ENCODE measurements around the gene DNAH17. TPM values are rescaled to one million over a fixed set of nuclear protein-coding genes. Genes with fewer than 3 reads are reported as not detected.

Gene DNAH17
- total RNA-seq, 1 experiment from 2014 or later, result 0.69 TPM

GRCh38 chr17:78576389-78577112, 645 bp downstream of the DNAH17 start:
- H3K4me3 ChIP-seq (replicated peaks in 1 of 2; ENCODE audit: low read depth in 1 of 2, low read length in 2 of 2), result no peak overlapping the region
- no peaks in the 10 kb centered on the region for H3K9me2 ChIP-seq (ENCODE audit: insufficient read depth)
- H3K27ac ChIP-seq (ENCODE audit: low read depth, low read length), result no peak overlapping the region
- DNase-seq (ENCODE audit: low read depth, low spot score) (no peak), ATAC-seq (no peak)
- POLR2A ChIA-PET, result no interaction called here
- CTCF ChIA-PET, result no interaction called here
- H3K9ac ChIP-seq (ENCODE audit: low read length), result no peak overlapping the region
- H3K4me1 ChIP-seq (ENCODE audit: control insufficient read depth in 1 of 2, insufficient read depth in 2 of 2, low read length in 2 of 2), result no peaks in the 10 kb centered on the region
- H4K20me1 ChIP-seq (ENCODE audit: insufficient read depth), result no peaks in the 10 kb centered on the region
- H3K79me2 ChIP-seq (ENCODE audit: insufficient read depth, low read length), result no peaks in the 10 kb centered on the region
- no TSS peak for BruUV-seq (replicated peaks)
- no peak overlapping the region for H2AFZ ChIP-seq (ENCODE audit: low read depth, low read length, poor library complexity, severe bottlenecking)
- no peak for TF ChIP-seq ZFX (IDR thresholded peaks at IDR 0.05)
- no peaks in the 10 kb centered on the region for H3K9me3 ChIP-seq (ENCODE audit: control insufficient read depth in 1 of 2, insufficient read depth in 1 of 2, low read depth in 1 of 2, low read length in 2 of 2)
- RAD21 ChIA-PET (ENCODE audit: low non-redundant PET in 1 of 2, low total read pairs in 2 of 2, uncharacterized antibody in 2 of 2, unreplicated experiment in 2 of 2), result no interaction called here
- H3K4me2 ChIP-seq (ENCODE audit: low read length), result no peak overlapping the region
- H3K36me3 ChIP-seq (ENCODE audit: control insufficient read depth in 1 of 2, insufficient read depth in 2 of 2, low read length in 2 of 2), result no peaks in the 10 kb centered on the region
- intact Hi-C loops (cut with micrococcal nuclease), result no loop called here
- no peaks in the 10 kb centered on the region for H3K27me3 ChIP-seq (ENCODE audit: insufficient read depth, low read length)

- H2AFZ ChIP-seq (ENCODE audit: low read depth, low read length, poor library complexity, severe bottlenecking), result no peak overlapping the region
- POLR2A ChIA-PET, result no interaction called here
- H3K9me3 ChIP-seq (ENCODE audit: control insufficient read depth in 1 of 2, insufficient read depth in 1 of 2, low read depth in 1 of 2, low read length in 2 of 2), result no peaks in the 10 kb centered on the region
- DNase-seq (ENCODE audit: low read depth, low spot score) (no peak), ATAC-seq (no peak)
- BruUV-seq (replicated peaks), result no TSS peak
- TF ChIP-seq EZH2phosphoT487 (IDR thresholded peaks at IDR 0.05; ENCODE audit: borderline replicate concordance) (no peak), ZBTB33 (IDR thresholded peaks at IDR 0.05; ENCODE audit: extremely low read depth, insufficient replicate concordance, low read length) (no peak), REST (IDR thresholded peaks at IDR 0.05; ENCODE audit: low read depth) (no peak), SP1 (IDR thresholded peaks at IDR 0.05; ENCODE audit: low read depth) (no peak), TCF7L2 (IDR thresholded peaks at IDR 0.05; ENCODE audit: borderline replicate concordance, extremely low read depth, insufficient read depth, insufficient read length) (no peak), YY1 (IDR thresholded peaks at IDR 0.05; ENCODE audit: extremely low read depth, insufficient replicate concordance, low read depth, low read length) (no peak)
- no peaks in the 10 kb centered on the region for H3K9me2 ChIP-seq (ENCODE audit: insufficient read depth)
- intact Hi-C loops (cut with micrococcal nuclease), result no loop called here
- H3K9ac ChIP-seq (ENCODE audit: low read length), result no peak overlapping the region
- RAD21 ChIA-PET (ENCODE audit: low non-redundant PET in 1 of 2, low total read pairs in 2 of 2, uncharacterized antibody in 2 of 2, unreplicated experiment in 2 of 2), result no interaction called here
- CTCF ChIA-PET, result no interaction called here
- H3K4me1 ChIP-seq (ENCODE audit: control insufficient read depth in 1 of 2, insufficient read depth in 2 of 2, low read length in 2 of 2), result no peaks in the 10 kb centered on the region
- no peak overlapping the region for H3K27ac ChIP-seq (ENCODE audit: low read depth, low read length)
- no peaks in the 10 kb centered on the region for H3K79me2 ChIP-seq (ENCODE audit: insufficient read depth, low read length)
- no peak overlapping the region for H3K4me3 ChIP-seq (replicated peaks in 1 of 2; ENCODE audit: low read depth in 1 of 2, low read length in 2 of 2)
- no peaks in the 10 kb centered on the region for H4K20me1 ChIP-seq (ENCODE audit: insufficient read depth)
- H3K4me2 ChIP-seq (ENCODE audit: low read length), result no peak overlapping the region
- no peaks in the 10 kb centered on the region for H3K27me3 ChIP-seq (ENCODE audit: insufficient read depth, low read length)
- no peaks in the 10 kb centered on the region for H3K36me3 ChIP-seq (ENCODE audit: control insufficient read depth in 1 of 2, insufficient read depth in 2 of 2, low read length in 2 of 2)
Observed at GRCh38 chr17:78575899-78576298, 1.3 kb downstream of the DNAH17 start.

All from HCT116 (cell line).